Measurements from ENCODE around the gene BATF2. TPM values are rescaled to one million over a fixed set of nuclear protein-coding genes. Genes with fewer than 3 reads are reported as not detected.

The BATF2 gene
- polyA plus RNA-seq, 2 of the 4 experiments (the other 2 are of a cell fraction) = 0.21 to 0.67 TPM

- TF ChIP-seq ELK1 (IDR thresholded peaks at IDR 0.05; ENCODE audit: low read depth, low read length) (no peak), ATOH8 (CRISPR knock-in tag; IDR thresholded peaks at IDR 0.05; ENCODE audit: low read depth) (no peak), FOXS1 (CRISPR knock-in tag; IDR thresholded peaks at IDR 0.05) (no peak), RARB (CRISPR knock-in tag; IDR thresholded peaks at IDR 0.05) (no peak), NPAS2 (CRISPR knock-in tag; IDR thresholded peaks at IDR 0.05; ENCODE audit: borderline replicate concordance) (no peak), RCOR1 (IDR thresholded peaks at IDR 0.05; ENCODE audit: low read depth, low read length) (no peak), REST (IDR thresholded peaks at IDR 0.05) (no peak), EP300 (IDR thresholded peaks at IDR 0.05) (no peak), MAZ (IDR thresholded peaks at IDR 0.05; ENCODE audit: borderline replicate concordance, low read depth, low read length) (no peak), ZFP36 (IDR thresholded peaks at IDR 0.05; ENCODE audit: borderline replicate concordance, partially characterized antibody) (no peak), JUNB (IDR thresholded peaks at IDR 0.05) (no peak), ZSCAN20 (CRISPR knock-in tag; IDR thresholded peaks at IDR 0.05) (no peak), HOXB13 (CRISPR knock-in tag; IDR thresholded peaks at IDR 0.05; ENCODE audit: low read depth) (no peak)
- no peak overlapping the region for H3K4me3 ChIP-seq
- H3K4me2 ChIP-seq = no peak overlapping the region
- ChIA-PET CTCF (interaction anchor here (1.4 to 3.7 kb wide), 4 partner anchors 8 to 66 kb away, joined by 3 to 15 read pairs (median 6); partner anchors contain the start of gene ARL2), POLR2A (no interaction called here)
- H3K4me1 ChIP-seq = no peaks in the 10 kb centered on the region
- no peak overlapping the region for H3K27ac ChIP-seq
- H3K9me3 ChIP-seq = no peaks in the 10 kb centered on the region
- peak; percentile 56 to 78; a peak in 5 of 6 replicates for ATAC-seq
- 60% methylated on average over 5 of the region's 5 CpGs for WGBS (ENCODE audit: missing lambda C conversion rate)
- no peak for FAIRE-seq
- DNase-seq (ENCODE audit: low read depth in 1 of 2, low spot score in 1 of 2) = peak in 1 of 2 experiments; percentile 27
Measured at GRCh38 chr11:64947208-64947814, 49.5 kb downstream of the BATF2 start.

Small RNA genes lying within 50 kb of the gene (small RNA-seq; reads per million reads assigned to genes)
- gene MIR6879 = 0 reads per million in 6 experiments
- gene SNX15 = 0 to 0.19 (median 0) reads per million in 6 experiments

Other genes starting within 250 kb of the BATF2 start
- 0.22 and 0.40 TPM in 2 replicates for gene PYGM, start 237.0 kb downstream of the BATF2 start, polyA plus RNA-seq (2011; rRNA removed)
- 0.23 to 0.51 TPM (median 0.39 TPM) in 3 replicates for gene PYGM, start 237.0 kb downstream of the BATF2 start, polyA plus RNA-seq (2017; fragmentation: RNase III; extraction: RNeasy Plus Mini Kit Qiagen cat#74134 plus additional on column Dnase treatment)
- 88.8 and 104 TPM in 2 replicates for gene SF1, start 218.4 kb downstream of the BATF2 start, polyA plus RNA-seq (2011; rRNA removed)
- gene SF1, start 218.4 kb downstream of the BATF2 start, polyA plus RNA-seq (2017; fragmentation: RNase III; extraction: RNeasy Plus Mini Kit Qiagen cat#74134 plus additional on column Dnase treatment) = 268 to 341 TPM (median 310 TPM) in 3 replicates
- 9.4 and 10.2 TPM in 2 replicates for gene MAP4K2, start 193.8 kb downstream of the BATF2 start, polyA plus RNA-seq (2011; rRNA removed)
- 8.4 to 10.6 TPM (median 9.9 TPM) in 3 replicates for gene MAP4K2, start 193.8 kb downstream of the BATF2 start, polyA plus RNA-seq (2017; fragmentation: RNase III; extraction: RNeasy Plus Mini Kit Qiagen cat#74134 plus additional on column Dnase treatment)
- 17.0 and 18.5 TPM in 2 replicates for gene MEN1, start 186.4 kb downstream of the BATF2 start, polyA plus RNA-seq (2011; rRNA removed)
- gene MEN1, start 186.4 kb downstream of the BATF2 start, polyA plus RNA-seq (2017; fragmentation: RNase III; extraction: RNeasy Plus Mini Kit Qiagen cat#74134 plus additional on column Dnase treatment) = 30.2 to 35.5 TPM (median 34.7 TPM) in 3 replicates
- gene CDC42BPG, start 152.3 kb downstream of the BATF2 start, polyA plus RNA-seq (2011; rRNA removed) = 0.35 and 0.50 TPM in 2 replicates
- 1.0 to 1.1 TPM (median 1.0 TPM) in 3 replicates for gene CDC42BPG, start 152.3 kb downstream of the BATF2 start, polyA plus RNA-seq (2017; fragmentation: RNase III; extraction: RNeasy Plus Mini Kit Qiagen cat#74134 plus additional on column Dnase treatment)
- 25.9 and 27.7 TPM in 2 replicates for gene EHD1, start 118.3 kb downstream of the BATF2 start, polyA plus RNA-seq (2011; rRNA removed)
- gene EHD1, start 118.3 kb downstream of the BATF2 start, polyA plus RNA-seq (2017; fragmentation: RNase III; extraction: RNeasy Plus Mini Kit Qiagen cat#74134 plus additional on column Dnase treatment) = 37.8 to 52.4 TPM (median 43.4 TPM) in 3 replicates
- gene ATG2A, start 79.8 kb downstream of the BATF2 start, polyA plus RNA-seq (2011; rRNA removed) = 3.1 and 4.0 TPM in 2 replicates
- 10.7 to 13.4 TPM (median 12.8 TPM) in 3 replicates for gene ATG2A, start 79.8 kb downstream of the BATF2 start, polyA plus RNA-seq (2017; fragmentation: RNase III; extraction: RNeasy Plus Mini Kit Qiagen cat#74134 plus additional on column Dnase treatment)
- 6.9 and 11.1 TPM in 2 replicates for gene PPP2R5B, start 72.3 kb downstream of the BATF2 start, polyA plus RNA-seq (2011; rRNA removed)
- 3.9 to 6.1 TPM (median 5.7 TPM) in 3 replicates for gene PPP2R5B, start 72.3 kb downstream of the BATF2 start, polyA plus RNA-seq (2017; fragmentation: RNase III; extraction: RNeasy Plus Mini Kit Qiagen cat#74134 plus additional on column Dnase treatment)
- not detected in 2 replicates for gene GPHA2, start 61.1 kb downstream of the BATF2 start, polyA plus RNA-seq (2011; rRNA removed)
- gene GPHA2, start 61.1 kb downstream of the BATF2 start, polyA plus RNA-seq (2017; fragmentation: RNase III; extraction: RNeasy Plus Mini Kit Qiagen cat#74134 plus additional on column Dnase treatment) = not detected in 3 replicates
- gene MAJIN, start 24.9 kb downstream of the BATF2 start, polyA plus RNA-seq (2011; rRNA removed) = 0.12 and 0.24 TPM in 2 replicates
- not detected in 3 replicates for gene MAJIN, start 24.9 kb downstream of the BATF2 start, polyA plus RNA-seq (2017; fragmentation: RNase III; extraction: RNeasy Plus Mini Kit Qiagen cat#74134 plus additional on column Dnase treatment)
- 117 and 129 TPM in 2 replicates for gene ARL2, start 17.2 kb upstream of the BATF2 start, polyA plus RNA-seq (2011; rRNA removed)
- gene ARL2, start 17.2 kb upstream of the BATF2 start, polyA plus RNA-seq (2017; fragmentation: RNase III; extraction: RNeasy Plus Mini Kit Qiagen cat#74134 plus additional on column Dnase treatment) = 136 to 166 TPM (median 160 TPM) in 3 replicates
- 13.4 and 15.8 TPM in 2 replicates for gene SNX15, start 30.5 kb upstream of the BATF2 start, polyA plus RNA-seq (2011; rRNA removed)
- 17.0 to 18.4 TPM (median 17.7 TPM) in 3 replicates for gene SNX15, start 30.5 kb upstream of the BATF2 start, polyA plus RNA-seq (2017; fragmentation: RNase III; extraction: RNeasy Plus Mini Kit Qiagen cat#74134 plus additional on column Dnase treatment)
- 9.4 and 12.9 TPM in 2 replicates for gene SAC3D1, start 44.2 kb upstream of the BATF2 start, polyA plus RNA-seq (2011; rRNA removed)
- 29.0 to 31.0 TPM (median 30.4 TPM) in 3 replicates for gene SAC3D1, start 44.2 kb upstream of the BATF2 start, polyA plus RNA-seq (2017; fragmentation: RNase III; extraction: RNeasy Plus Mini Kit Qiagen cat#74134 plus additional on column Dnase treatment)
- gene NAALADL1, start 61.6 kb upstream of the BATF2 start, polyA plus RNA-seq (2011; rRNA removed) = not detected in 2 replicates
- not detected in 3 replicates for gene NAALADL1, start 61.6 kb upstream of the BATF2 start, polyA plus RNA-seq (2017; fragmentation: RNase III; extraction: RNeasy Plus Mini Kit Qiagen cat#74134 plus additional on column Dnase treatment)
- 28.0 and 30.9 TPM in 2 replicates for gene CDCA5, start 87.1 kb upstream of the BATF2 start, polyA plus RNA-seq (2011; rRNA removed)
- gene CDCA5, start 87.1 kb upstream of the BATF2 start, polyA plus RNA-seq (2017; fragmentation: RNase III; extraction: RNeasy Plus Mini Kit Qiagen cat#74134 plus additional on column Dnase treatment) = 43.1 to 46.0 TPM (median 44.1 TPM) in 3 replicates
- 27.7 and 30.1 TPM in 2 replicates for gene ZFPL1, start 87.3 kb upstream of the BATF2 start, polyA plus RNA-seq (2011; rRNA removed)
- 29.2 to 33.5 TPM (median 31.7 TPM) in 3 replicates for gene ZFPL1, start 87.3 kb upstream of the BATF2 start, polyA plus RNA-seq (2017; fragmentation: RNase III; extraction: RNeasy Plus Mini Kit Qiagen cat#74134 plus additional on column Dnase treatment)
- gene VPS51, start 99.2 kb upstream of the BATF2 start, polyA plus RNA-seq (2011; rRNA removed) = 37.2 and 44.7 TPM in 2 replicates
- 46.7 to 51.7 TPM (median 51.0 TPM) in 3 replicates for gene VPS51, start 99.2 kb upstream of the BATF2 start, polyA plus RNA-seq (2017; fragmentation: RNase III; extraction: RNeasy Plus Mini Kit Qiagen cat#74134 plus additional on column Dnase treatment)
- gene TM7SF2, start 114.9 kb upstream of the BATF2 start, polyA plus RNA-seq (2011; rRNA removed) = 8.2 and 9.6 TPM in 2 replicates
- 6.9 to 9.7 TPM (median 8.2 TPM) in 3 replicates for gene TM7SF2, start 114.9 kb upstream of the BATF2 start, polyA plus RNA-seq (2017; fragmentation: RNase III; extraction: RNeasy Plus Mini Kit Qiagen cat#74134 plus additional on column Dnase treatment)
- gene ZNHIT2, start 120.7 kb upstream of the BATF2 start, polyA plus RNA-seq (2011; rRNA removed) = 5.5 and 6.0 TPM in 2 replicates
- gene ZNHIT2, start 120.7 kb upstream of the BATF2 start, polyA plus RNA-seq (2017; fragmentation: RNase III; extraction: RNeasy Plus Mini Kit Qiagen cat#74134 plus additional on column Dnase treatment) = 12.4 to 14.0 TPM (median 13.5 TPM) in 3 replicates
- gene FAU, start 125.2 kb upstream of the BATF2 start, polyA plus RNA-seq (2011; rRNA removed) = 401 and 591 TPM in 2 replicates
- 866 to 893 TPM (median 878 TPM) in 3 replicates for gene FAU, start 125.2 kb upstream of the BATF2 start, polyA plus RNA-seq (2017; fragmentation: RNase III; extraction: RNeasy Plus Mini Kit Qiagen cat#74134 plus additional on column Dnase treatment)
- gene MRPL49, start 125.3 kb upstream of the BATF2 start, polyA plus RNA-seq (2011; rRNA removed) = 55.5 and 61.8 TPM in 2 replicates
- 62.7 to 65.5 TPM (median 64.5 TPM) in 3 replicates for gene MRPL49, start 125.3 kb upstream of the BATF2 start, polyA plus RNA-seq (2017; fragmentation: RNase III; extraction: RNeasy Plus Mini Kit Qiagen cat#74134 plus additional on column Dnase treatment)
- 21.4 and 50.4 TPM in 2 replicates for gene SYVN1, start 137.5 kb upstream of the BATF2 start, polyA plus RNA-seq (2011; rRNA removed)
- 22.4 to 26.9 TPM (median 25.1 TPM) in 3 replicates for gene SYVN1, start 137.5 kb upstream of the BATF2 start, polyA plus RNA-seq (2017; fragmentation: RNase III; extraction: RNeasy Plus Mini Kit Qiagen cat#74134 plus additional on column Dnase treatment)
- not detected in 2 replicates for gene SPDYC, start 173.3 kb upstream of the BATF2 start, polyA plus RNA-seq (2011; rRNA removed)
- gene SPDYC, start 173.3 kb upstream of the BATF2 start, polyA plus RNA-seq (2017; fragmentation: RNase III; extraction: RNeasy Plus Mini Kit Qiagen cat#74134 plus additional on column Dnase treatment) = not detected in 3 replicates
- gene CAPN1, start 185.0 kb upstream of the BATF2 start, polyA plus RNA-seq (2011; rRNA removed) = 63.7 and 72.6 TPM in 2 replicates
- gene CAPN1, start 185.0 kb upstream of the BATF2 start, polyA plus RNA-seq (2017; fragmentation: RNase III; extraction: RNeasy Plus Mini Kit Qiagen cat#74134 plus additional on column Dnase treatment) = 87.9 to 98.6 TPM (median 93.1 TPM) in 3 replicates

Measured in A549 (cell line).